SK-N-SH (cell line): Measurements from ENCODE around the gene TOM1L2. TPM values are rescaled to one million over a fixed set of nuclear protein-coding genes. Genes with fewer than 3 reads are reported as not detected.

Experiments used
- CTCF ChIA-PET: fragments of 300-600, 350-600 bp; formaldehyde crosslinking; extraction: SDS; loops from one replicate; lab custom pipeline; 2021; lab: Yijun Ruan, JAX
- POLR2A ChIA-PET: fragments of 350-600 bp; sonication (Branson Sonifier 250); formaldehyde crosslinking; extraction: SDS; loops from one replicate; lab custom pipeline; 2020; ENCODE audit warnings: antibody characterized with exemption, inconsistent platforms; lab: Yijun Ruan, JAX
- DNase-seq: peaks from one replicate; pipeline ENCODE4 v3.0.0; 2012
- H2AFZ ChIP-seq: fragments of 200-600 bp; sonication (generic); 2 replicates; pipeline ENCODE4 v1.8.1; 2016; ENCODE audit warnings: antibody characterized with exemption, mild to moderate bottlenecking, low read depth
- H3F3A ChIP-seq: fragments of 200-600 bp; sonication (generic); replicated peaks from 2 replicates; pipeline ENCODE3; 2016; ENCODE audit warnings: antibody characterized with exemption, mild to moderate bottlenecking; ENCODE audit not compliant: insufficient read depth
- H3K27ac ChIP-seq, 2 experiments: fragments of 200-500 bp in 1 of 2; fragments of 200-600 bp in 1 of 2; sonication (Bioruptor generic) in 1 of 2; sonication (generic), shearing (Covaris generic) in 1 of 2; 2 replicates each; pipeline versions ENCODE4 v1.5.1 to v1.6.1; 2014 to 2016; ENCODE audit warnings: low read depth in 2 of 2, inconsistent platforms in 1 of 2, low read length in 1 of 2, mild to moderate bottlenecking in 1 of 2, mixed read lengths in 1 of 2
- H3K27me3 ChIP-seq: fragments of 200-600 bp; sonication (generic), shearing (Covaris generic); 2 replicates; pipeline ENCODE4 v1.6.1; 2016; ENCODE audit warnings: mixed run types; ENCODE audit not compliant: insufficient read depth
- H3K36me3 ChIP-seq, 2 experiments: fragments of 200-500 bp in 1 of 2; fragments of 200-600 bp in 1 of 2; sonication (Bioruptor generic) in 1 of 2; sonication (generic) in 1 of 2; replicated peaks in 1 of 2; 2 replicates each; pipeline versions ENCODE3 to v1.5.1; 2014 to 2016; ENCODE audit warnings: low read length in 1 of 2, mild to moderate bottlenecking in 1 of 2; ENCODE audit not compliant: insufficient read depth in 2 of 2, control insufficient read depth in 1 of 2
- H3K4me1 ChIP-seq, 2 experiments: fragments of 200-500 bp in 1 of 2; fragments of 200-600 bp in 1 of 2; sonication (Bioruptor generic) in 1 of 2; sonication (generic), shearing (Covaris generic) in 1 of 2; 2 replicates each; pipeline versions ENCODE4 v1.5.1 to v1.6.1; 2014 to 2016; ENCODE audit warnings: low read depth in 1 of 2, low read length in 1 of 2, mixed run types in 1 of 2; ENCODE audit not compliant: insufficient read depth in 2 of 2, control insufficient read depth in 1 of 2
- H3K4me2 ChIP-seq: fragments of 200-600 bp; sonication (generic), shearing (Covaris generic); 2 replicates; pipeline ENCODE4 v1.6.1; 2017; ENCODE audit warnings: mixed run types
- H3K4me3 ChIP-seq, 2 experiments: fragments of 200-500 bp in 1 of 2; fragments of 200-600 bp in 1 of 2; sonication (Bioruptor generic) in 1 of 2; sonication (generic), shearing (Covaris generic) in 1 of 2; 2 replicates each; pipeline versions ENCODE4 v1.5.1 to v1.8.1; 2014 to 2016; ENCODE audit warnings: low read depth in 2 of 2, inconsistent platforms in 1 of 2, low read length in 1 of 2, mild to moderate bottlenecking in 1 of 2, mixed read lengths in 1 of 2, moderate library complexity in 1 of 2
- H3K79me2 ChIP-seq: fragments of 200-600 bp; sonication (generic); 2 replicates; pipeline ENCODE4 v1.8.1; 2017; ENCODE audit warnings: mild to moderate bottlenecking; ENCODE audit not compliant: insufficient read depth
- H3K9ac ChIP-seq: fragments of 200-600 bp; sonication (generic); 2 replicates; pipeline ENCODE4 v1.6.1; 2017; ENCODE audit warnings: mixed run types
- H3K9me2 ChIP-seq: fragments of 200-600 bp; sonication (generic); 2 replicates; pipeline ENCODE4 v1.6.1; 2017; ENCODE audit warnings: mixed run types
- H3K9me3 ChIP-seq: fragments of 200-600 bp; sonication (generic); 2 replicates; pipeline ENCODE4 v1.6.1; 2017; ENCODE audit warnings: mixed run types, mild to moderate bottlenecking, moderate library complexity
- H4K20me1 ChIP-seq: fragments of 200-600 bp; sonication (generic); 2 replicates; pipeline ENCODE4 v1.6.1; 2017; ENCODE audit warnings: mild to moderate bottlenecking, mixed run types; ENCODE audit not compliant: insufficient read depth
- CHD2 ChIP-seq: fragments of 150-350 bp; IDR thresholded peaks from 2 replicates; pipeline ENCODE4 v1.6.1; 2018; ENCODE audit warnings: low read length; ENCODE audit not compliant: partially characterized antibody
- GATA2 ChIP-seq: sonication (generic); formaldehyde crosslinking; IDR thresholded peaks from 2 replicates; pipeline ENCODE4 v1.5.0; 2020; ENCODE audit warnings: mild to moderate bottlenecking, missing genetic modification reagents
- MXI1 ChIP-seq: IDR thresholded peaks from 2 replicates; pipeline ENCODE4 v1.6.1; 2012; ENCODE audit warnings: mild to moderate bottlenecking, low read depth, low read length, improper control_type of control experiment
- POLR2AphosphoS5 ChIP-seq: IDR thresholded peaks from 2 replicates; pipeline ENCODE4 v1.6.1; 2012; ENCODE audit warnings: low read depth, low read length
- RXRA ChIP-seq: IDR thresholded peaks from 2 replicates; pipeline ENCODE4 v1.4.0; 2012; ENCODE audit warnings: low read depth, mild to moderate bottlenecking, borderline replicate concordance
- SMC3 ChIP-seq: IDR thresholded peaks from 2 replicates; pipeline ENCODE4 v1.6.1; 2012; ENCODE audit warnings: low read depth, low read length, improper control_type of control experiment
- TAF1 ChIP-seq: IDR thresholded peaks from 2 replicates; pipeline ENCODE4 v1.6.1; 2012; ENCODE audit warnings: low read depth, mild to moderate bottlenecking, low read length, moderate library complexity, borderline replicate concordance
- WGBS: methylation state at CpG from one replicate; pipeline ENCODE4 v1.1.6; 2017; ENCODE audit warnings: low lambda C conversion rate; 5-methylcytosine and 5-hydroxymethylcytosine counted together
- polyA plus RNA-seq, 3 experiments: library from polyadenylated mRNA; depleted of rRNA; stranded (reverse); fragments of >200 nt; gene quantifications; 2 replicates each; pipeline ENCODE4 v1.2.3, GENCODE V29; 2012
- TF ChIP-seq, protein P1 (sequence below): IDR thresholded peaks from 2 replicates; pipeline ENCODE4 v1.6.1; 2012; ENCODE audit warnings: mild to moderate bottlenecking, low read depth, low read length, moderate library complexity
- TF ChIP-seq, protein P2 (sequence below): fragments of 200-600 bp; sonication (generic); IDR thresholded peaks from 2 replicates; pipeline ENCODE4 v1.6.1; 2017; ENCODE audit warnings: antibody characterized with exemption, mild to moderate bottlenecking, moderate library complexity
- TF ChIP-seq, protein P3 (sequence below): fragments of 150-350 bp; IDR thresholded peaks from 2 replicates; pipeline ENCODE4 v1.6.1; 2016; ENCODE audit warnings: mild to moderate bottlenecking, low read depth, low read length
- TF ChIP-seq, protein P4 (sequence below): IDR thresholded peaks from 2 replicates; pipeline ENCODE4; 2012
- TF ChIP-seq, protein P5 (sequence below): IDR thresholded peaks from 2 replicates; pipeline ENCODE4 v1.4.0; 2012; ENCODE audit warnings: low read depth, borderline replicate concordance

TOM1L2 gene
- polyA plus RNA-seq, 1 of the 3 experiments (the other 2 are of a cell fraction): 85.4 TPM

DNA sequence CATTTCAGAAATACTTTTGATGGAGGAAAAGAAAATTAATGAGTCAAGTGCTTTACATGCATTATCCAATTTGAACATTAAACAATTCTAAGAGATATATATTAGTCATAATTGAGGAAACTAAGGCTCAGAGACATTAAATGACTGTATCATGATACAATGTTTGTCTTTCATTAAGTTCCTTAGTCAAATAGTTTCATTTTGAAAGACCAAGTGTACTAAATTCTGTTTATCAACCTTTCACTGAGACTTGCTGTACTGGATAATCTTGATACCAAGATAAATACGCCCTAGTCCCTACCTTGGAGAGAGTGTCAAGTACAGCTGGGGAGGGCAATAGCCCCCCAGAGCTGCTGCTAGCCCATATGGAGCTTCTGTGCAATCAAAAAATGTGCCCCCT, 24.2 kb downstream of the TOM1L2 start (continued):
- TF ChIP-seq, protein P1, sequence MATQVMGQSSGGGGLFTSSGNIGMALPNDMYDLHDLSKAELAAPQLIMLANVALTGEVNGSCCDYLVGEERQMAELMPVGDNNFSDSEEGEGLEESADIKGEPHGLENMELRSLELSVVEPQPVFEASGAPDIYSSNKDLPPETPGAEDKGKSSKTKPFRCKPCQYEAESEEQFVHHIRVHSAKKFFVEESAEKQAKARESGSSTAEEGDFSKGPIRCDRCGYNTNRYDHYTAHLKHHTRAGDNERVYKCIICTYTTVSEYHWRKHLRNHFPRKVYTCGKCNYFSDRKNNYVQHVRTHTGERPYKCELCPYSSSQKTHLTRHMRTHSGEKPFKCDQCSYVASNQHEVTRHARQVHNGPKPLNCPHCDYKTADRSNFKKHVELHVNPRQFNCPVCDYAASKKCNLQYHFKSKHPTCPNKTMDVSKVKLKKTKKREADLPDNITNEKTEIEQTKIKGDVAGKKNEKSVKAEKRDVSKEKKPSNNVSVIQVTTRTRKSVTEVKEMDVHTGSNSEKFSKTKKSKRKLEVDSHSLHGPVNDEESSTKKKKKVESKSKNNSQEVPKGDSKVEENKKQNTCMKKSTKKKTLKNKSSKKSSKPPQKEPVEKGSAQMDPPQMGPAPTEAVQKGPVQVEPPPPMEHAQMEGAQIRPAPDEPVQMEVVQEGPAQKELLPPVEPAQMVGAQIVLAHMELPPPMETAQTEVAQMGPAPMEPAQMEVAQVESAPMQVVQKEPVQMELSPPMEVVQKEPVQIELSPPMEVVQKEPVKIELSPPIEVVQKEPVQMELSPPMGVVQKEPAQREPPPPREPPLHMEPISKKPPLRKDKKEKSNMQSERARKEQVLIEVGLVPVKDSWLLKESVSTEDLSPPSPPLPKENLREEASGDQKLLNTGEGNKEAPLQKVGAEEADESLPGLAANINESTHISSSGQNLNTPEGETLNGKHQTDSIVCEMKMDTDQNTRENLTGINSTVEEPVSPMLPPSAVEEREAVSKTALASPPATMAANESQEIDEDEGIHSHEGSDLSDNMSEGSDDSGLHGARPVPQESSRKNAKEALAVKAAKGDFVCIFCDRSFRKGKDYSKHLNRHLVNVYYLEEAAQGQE: no peak
- no peak for TF ChIP-seq CHD2
- no peak for TF ChIP-seq POLR2AphosphoS5
- no peak for TF ChIP-seq RXRA
- TF ChIP-seq, protein P2, sequence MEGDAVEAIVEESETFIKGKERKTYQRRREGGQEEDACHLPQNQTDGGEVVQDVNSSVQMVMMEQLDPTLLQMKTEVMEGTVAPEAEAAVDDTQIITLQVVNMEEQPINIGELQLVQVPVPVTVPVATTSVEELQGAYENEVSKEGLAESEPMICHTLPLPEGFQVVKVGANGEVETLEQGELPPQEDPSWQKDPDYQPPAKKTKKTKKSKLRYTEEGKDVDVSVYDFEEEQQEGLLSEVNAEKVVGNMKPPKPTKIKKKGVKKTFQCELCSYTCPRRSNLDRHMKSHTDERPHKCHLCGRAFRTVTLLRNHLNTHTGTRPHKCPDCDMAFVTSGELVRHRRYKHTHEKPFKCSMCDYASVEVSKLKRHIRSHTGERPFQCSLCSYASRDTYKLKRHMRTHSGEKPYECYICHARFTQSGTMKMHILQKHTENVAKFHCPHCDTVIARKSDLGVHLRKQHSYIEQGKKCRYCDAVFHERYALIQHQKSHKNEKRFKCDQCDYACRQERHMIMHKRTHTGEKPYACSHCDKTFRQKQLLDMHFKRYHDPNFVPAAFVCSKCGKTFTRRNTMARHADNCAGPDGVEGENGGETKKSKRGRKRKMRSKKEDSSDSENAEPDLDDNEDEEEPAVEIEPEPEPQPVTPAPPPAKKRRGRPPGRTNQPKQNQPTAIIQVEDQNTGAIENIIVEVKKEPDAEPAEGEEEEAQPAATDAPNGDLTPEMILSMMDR: no peak
- TF ChIP-seq, protein P3, sequence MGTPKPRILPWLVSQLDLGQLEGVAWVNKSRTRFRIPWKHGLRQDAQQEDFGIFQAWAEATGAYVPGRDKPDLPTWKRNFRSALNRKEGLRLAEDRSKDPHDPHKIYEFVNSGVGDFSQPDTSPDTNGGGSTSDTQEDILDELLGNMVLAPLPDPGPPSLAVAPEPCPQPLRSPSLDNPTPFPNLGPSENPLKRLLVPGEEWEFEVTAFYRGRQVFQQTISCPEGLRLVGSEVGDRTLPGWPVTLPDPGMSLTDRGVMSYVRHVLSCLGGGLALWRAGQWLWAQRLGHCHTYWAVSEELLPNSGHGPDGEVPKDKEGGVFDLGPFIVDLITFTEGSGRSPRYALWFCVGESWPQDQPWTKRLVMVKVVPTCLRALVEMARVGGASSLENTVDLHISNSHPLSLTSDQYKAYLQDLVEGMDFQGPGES: no peak
- TF ChIP-seq, all 33 proteins: peak for 4

DNA sequence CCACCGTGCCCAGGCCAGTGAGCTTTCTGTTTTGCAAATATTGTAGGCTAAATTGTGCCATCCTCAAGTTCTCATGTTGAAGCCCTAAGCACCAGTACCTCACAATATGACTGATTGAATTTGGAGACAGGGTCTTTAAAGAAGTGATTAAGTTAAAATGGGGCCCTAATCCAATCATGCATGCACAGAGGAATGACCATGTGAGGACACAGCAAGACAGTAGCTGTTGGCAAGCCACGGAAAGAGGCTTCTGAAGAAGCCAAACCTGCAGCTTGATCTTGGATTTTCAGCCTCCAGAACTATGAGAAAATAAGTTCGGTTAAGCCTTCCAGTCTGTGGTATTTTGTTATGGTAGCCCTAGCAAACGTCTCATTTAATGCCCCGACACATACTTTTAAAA, 24.9 kb downstream of the TOM1L2 start:
- WGBS: 78% methylated on average over 5 of the region's 5 CpGs
- no peak overlapping the region for H2AFZ ChIP-seq
- no peak overlapping the region for H3K4me3 ChIP-seq
- H3K36me3 ChIP-seq: no peaks in the 10 kb centered on the region
- H3K9me3 ChIP-seq: no peaks in the 10 kb centered on the region
- ChIA-PET POLR2A (no interaction called here), CTCF (interaction anchor here (1.0 to 2.1 kb wide), 3 partner anchors 9 to 29 kb away, joined by 4 to 10 read pairs (median 5); no protein-coding TSS in a partner anchor)
- no peak for DNase-seq
- peaks cover 44 to 70% of the 10 kb centered on the region in 2 experiments for H3K4me1 ChIP-seq
- H3K27ac ChIP-seq: peak overlapping the region in 1 of 2 experiments; percentile 89; a peak in 2 of 4 replicates
- peak overlapping the region; percentile 6; the same call in 1 of the 2 replicates for H3K9ac ChIP-seq
- TF ChIP-seq SMC3 (no peak), MXI1 (no peak), TAF1 (no peak), GATA2 (no peak)
- TF ChIP-seq, protein P4, sequence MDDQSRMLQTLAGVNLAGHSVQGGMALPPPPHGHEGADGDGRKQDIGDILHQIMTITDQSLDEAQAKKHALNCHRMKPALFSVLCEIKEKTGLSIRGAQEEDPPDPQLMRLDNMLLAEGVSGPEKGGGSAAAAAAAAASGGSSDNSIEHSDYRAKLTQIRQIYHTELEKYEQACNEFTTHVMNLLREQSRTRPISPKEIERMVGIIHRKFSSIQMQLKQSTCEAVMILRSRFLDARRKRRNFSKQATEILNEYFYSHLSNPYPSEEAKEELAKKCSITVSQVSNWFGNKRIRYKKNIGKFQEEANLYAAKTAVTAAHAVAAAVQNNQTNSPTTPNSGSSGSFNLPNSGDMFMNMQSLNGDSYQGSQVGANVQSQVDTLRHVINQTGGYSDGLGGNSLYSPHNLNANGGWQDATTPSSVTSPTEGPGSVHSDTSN: no peak
- TF ChIP-seq, protein P5, sequence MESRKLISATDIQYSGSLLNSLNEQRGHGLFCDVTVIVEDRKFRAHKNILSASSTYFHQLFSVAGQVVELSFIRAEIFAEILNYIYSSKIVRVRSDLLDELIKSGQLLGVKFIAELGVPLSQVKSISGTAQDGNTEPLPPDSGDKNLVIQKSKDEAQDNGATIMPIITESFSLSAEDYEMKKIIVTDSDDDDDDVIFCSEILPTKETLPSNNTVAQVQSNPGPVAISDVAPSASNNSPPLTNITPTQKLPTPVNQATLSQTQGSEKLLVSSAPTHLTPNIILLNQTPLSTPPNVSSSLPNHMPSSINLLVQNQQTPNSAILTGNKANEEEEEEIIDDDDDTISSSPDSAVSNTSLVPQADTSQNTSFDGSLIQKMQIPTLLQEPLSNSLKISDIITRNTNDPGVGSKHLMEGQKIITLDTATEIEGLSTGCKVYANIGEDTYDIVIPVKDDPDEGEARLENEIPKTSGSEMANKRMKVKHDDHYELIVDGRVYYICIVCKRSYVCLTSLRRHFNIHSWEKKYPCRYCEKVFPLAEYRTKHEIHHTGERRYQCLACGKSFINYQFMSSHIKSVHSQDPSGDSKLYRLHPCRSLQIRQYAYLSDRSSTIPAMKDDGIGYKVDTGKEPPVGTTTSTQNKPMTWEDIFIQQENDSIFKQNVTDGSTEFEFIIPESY: no peak
- peaks cover 87% of the 10 kb centered on the region for H3K79me2 ChIP-seq
- H3F3A ChIP-seq: peaks cover 46% of the 10 kb centered on the region
- no peaks in the 10 kb centered on the region for H3K27me3 ChIP-seq
- H3K4me2 ChIP-seq: 0 out of 2 replicates have a peak overlapping the region, but pooled peaks have one; percentile 21
- H3K9me2 ChIP-seq: no peaks in the 10 kb centered on the region
- no peaks in the 10 kb centered on the region for H4K20me1 ChIP-seq
